Mononuclear cell (primary cell): Measurements from ENCODE around the gene CUBN. TPM values are rescaled to one million over a fixed set of nuclear protein-coding genes. Genes with fewer than 3 reads are reported as not detected.
A peak's percentile ranks its signal among the peaks of the same experiment; 100 is the strongest.

Experiments
- H3K27me3 ChIP-seq: 2 replicates; pipeline ENCODE4 v1.6.0; 2011; ENCODE audit warnings: low read length, control low read depth; ENCODE audit not compliant: insufficient read depth
- H3K4me1 ChIP-seq: 2 replicates; pipeline ENCODE4 v1.5.1; 2011; ENCODE audit warnings: mild to moderate bottlenecking, low read length, control low read depth; ENCODE audit not compliant: insufficient read depth
- H3K4me3 ChIP-seq: 2 replicates; pipeline ENCODE4 v1.5.1; 2011; ENCODE audit warnings: mild to moderate bottlenecking, low read length, moderate library complexity
- H3K9me3 ChIP-seq: 2 replicates; pipeline ENCODE4 v1.5.1; 2011; ENCODE audit warnings: low read depth, mild to moderate bottlenecking, control low read depth, low read length
- total RNA-seq: library from RNA; depleted of rRNA; stranded (reverse); fragments of >200 nt; gene quantifications from one replicate; pipeline ENCODE4 v1.2.3, GENCODE V29; 2012

Gene CUBN
- total RNA-seq, 1 donor: 6.8 TPM

DNA sequence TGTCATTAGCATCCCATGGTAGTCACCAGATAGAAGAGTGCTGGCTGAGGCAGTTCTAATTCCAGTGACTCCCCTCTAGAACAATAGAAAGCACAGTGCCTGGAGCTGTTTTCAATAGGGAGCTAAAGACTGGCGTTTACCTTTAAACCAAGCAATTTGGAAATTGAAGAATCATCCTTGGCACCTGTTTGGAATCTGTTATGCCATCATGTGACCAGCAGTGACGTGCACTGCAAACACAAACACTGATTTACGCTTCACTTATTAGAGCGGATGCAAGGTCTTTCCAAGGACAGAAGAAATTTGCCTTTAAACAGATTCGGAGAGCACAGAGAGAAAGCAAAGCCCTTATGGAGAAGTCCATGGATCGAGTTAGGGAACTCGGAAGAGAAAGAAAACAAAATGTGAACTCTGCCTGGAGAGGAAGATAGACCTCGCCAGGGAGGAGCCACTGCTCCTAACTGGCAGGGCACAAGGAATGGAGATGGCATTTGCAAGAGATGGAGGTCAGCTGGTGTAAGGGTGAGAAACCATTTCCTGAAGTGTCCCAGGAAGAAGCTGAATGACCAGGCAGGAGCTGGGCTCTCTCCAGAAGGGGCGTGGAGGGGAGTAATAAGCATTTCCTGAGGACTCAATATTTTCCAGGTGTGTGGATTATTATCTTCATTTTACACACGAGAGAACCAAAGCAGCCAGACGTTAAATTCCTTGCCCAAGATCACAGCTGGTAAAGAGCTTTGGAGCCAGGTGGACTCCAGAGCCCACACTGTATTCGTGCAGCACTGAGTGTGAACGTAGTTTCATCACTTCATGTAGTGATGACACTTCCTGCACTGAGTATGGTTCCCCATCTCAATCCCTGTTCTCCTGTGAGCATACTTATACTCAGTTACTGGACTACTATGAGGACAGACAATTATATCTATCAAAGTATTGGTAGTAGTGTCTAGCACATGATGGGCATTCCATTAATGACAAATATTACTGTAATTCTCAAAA, 97.7 kb downstream of the CUBN start:
- H3K4me3 ChIP-seq: no peak overlapping the region
- H3K4me1 ChIP-seq: peaks cover 52% of the 10 kb centered on the region
- H3K27me3 ChIP-seq: no peaks in the 10 kb centered on the region
- H3K9me3 ChIP-seq: no peaks in the 10 kb centered on the region

GRCh38 chr10:17029581-17030271, 99.9 kb downstream of the CUBN start:
- Histone ChIP-seq H3K4me1 (peaks cover 72% of the 10 kb centered on the region), H3K4me3 (peak overlapping the region; percentile 15), H3K9me3 (no peaks in the 10 kb centered on the region), H3K27me3 (no peaks in the 10 kb centered on the region)

DNA sequence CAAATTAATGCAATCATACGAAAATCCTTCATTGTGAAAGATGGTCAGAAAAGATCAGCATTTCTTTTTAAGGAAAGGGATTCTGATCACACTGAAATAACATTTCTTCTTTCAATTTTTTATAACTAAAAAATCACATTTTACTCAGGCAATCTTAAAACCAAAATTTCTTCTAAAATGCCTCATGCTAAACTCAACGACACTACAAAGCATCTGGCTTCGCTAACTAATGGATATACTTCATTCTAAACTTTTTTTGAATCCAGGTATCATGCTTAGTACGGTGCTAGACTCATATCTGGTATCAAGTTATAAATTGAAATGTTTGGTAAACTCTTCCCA, 100.4 kb downstream of the CUBN start:
- peaks cover 77% of the 10 kb centered on the region for H3K4me1 ChIP-seq
- no peaks in the 10 kb centered on the region for H3K9me3 ChIP-seq
- no peak overlapping the region for H3K4me3 ChIP-seq
- no peaks in the 10 kb centered on the region for H3K27me3 ChIP-seq

DNA sequence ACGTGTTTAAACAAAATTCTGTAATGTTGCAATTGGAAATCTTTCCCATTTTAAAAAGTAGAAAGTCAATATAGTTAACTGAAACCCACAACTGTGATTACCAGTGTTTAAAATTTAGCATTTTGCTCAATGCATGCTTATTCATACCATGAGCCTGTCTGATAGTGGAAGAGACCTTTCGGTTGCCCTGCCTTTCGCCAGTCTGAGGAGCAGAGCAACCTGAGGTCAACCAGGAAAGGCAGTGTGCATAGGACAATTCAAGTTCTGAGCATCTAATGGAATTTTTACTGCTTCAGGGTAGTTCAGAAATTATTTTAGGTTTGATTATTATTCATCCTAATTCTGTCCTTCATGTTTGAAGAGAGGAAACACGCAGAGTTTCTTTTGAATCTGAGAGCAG, 100.8 kb downstream of the CUBN start:
- Histone ChIP-seq H3K4me3 (no peak overlapping the region), H3K4me1 (peaks cover 79% of the 10 kb centered on the region), H3K27me3 (no peaks in the 10 kb centered on the region), H3K9me3 (no peaks in the 10 kb centered on the region)

GRCh38 chr10:17026686-17027485, 102.7 kb downstream of the CUBN start:
- Histone ChIP-seq H3K27me3 (no peaks in the 10 kb centered on the region), H3K9me3 (no peaks in the 10 kb centered on the region), H3K4me3 (no peak overlapping the region), H3K4me1 (peaks cover 70% of the 10 kb centered on the region)

DNA sequence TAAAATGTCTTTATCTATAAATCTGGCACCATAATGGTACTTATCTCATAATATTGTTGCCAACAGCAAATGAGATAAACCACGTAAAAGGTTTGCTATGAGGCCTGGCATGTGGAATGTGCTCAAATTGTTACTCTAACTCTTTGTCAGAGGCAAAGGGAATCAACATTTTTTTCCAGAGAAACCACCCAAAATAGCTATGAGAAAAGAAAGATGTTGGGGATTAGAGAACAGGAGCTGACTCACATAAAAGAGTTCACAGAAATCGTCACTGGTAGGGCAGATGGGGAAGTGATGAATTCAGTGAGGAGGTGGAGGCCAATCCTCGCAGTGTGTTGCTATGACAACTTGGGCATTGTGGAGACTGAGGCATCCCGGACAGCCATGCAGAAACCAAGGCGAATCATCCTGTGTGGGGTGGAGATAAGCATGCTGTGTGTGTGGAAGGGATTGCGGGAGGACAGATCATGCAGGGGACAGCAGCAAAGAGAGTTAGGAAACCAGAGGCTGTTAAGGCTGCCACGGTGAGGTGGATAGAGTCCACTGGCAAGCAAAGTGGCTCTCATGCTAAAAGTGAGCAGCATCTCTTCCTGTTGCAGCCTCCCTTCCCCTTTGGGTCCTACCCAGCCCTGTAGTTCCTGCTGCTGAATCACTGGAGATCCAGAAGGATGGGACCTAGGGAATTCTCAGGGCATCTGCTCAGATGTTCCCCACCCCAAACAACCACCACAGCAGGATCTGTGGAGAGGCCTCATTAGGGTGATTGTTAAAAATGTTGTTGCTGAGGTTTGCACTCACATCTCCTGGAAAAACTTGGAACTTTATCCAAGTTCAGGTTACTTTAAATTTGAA, 103.9 kb downstream of the CUBN start:
- no peaks in the 10 kb centered on the region for H3K9me3 ChIP-seq
- H3K4me1 ChIP-seq: peaks cover 64% of the 10 kb centered on the region
- no peaks in the 10 kb centered on the region for H3K27me3 ChIP-seq
- no peak overlapping the region for H3K4me3 ChIP-seq

DNA sequence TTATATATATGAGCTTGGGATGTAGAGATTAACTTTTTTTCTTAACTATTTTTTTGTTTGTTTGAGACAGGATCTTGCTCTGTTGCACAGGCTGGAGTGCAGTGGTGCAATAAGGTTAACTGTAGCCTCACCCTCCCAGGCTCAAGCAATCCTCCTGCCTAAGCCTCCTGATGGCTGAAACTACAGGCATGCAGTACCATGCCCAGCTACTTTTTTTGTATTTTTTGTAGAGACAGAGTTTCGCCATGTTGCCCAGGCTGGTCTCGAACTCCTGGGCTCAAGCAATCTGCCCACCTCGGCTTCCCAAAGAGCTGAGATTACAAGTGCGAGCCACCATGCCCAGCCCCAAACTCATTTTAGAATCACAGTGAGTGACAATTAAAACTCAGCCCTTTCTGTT, 105.2 kb downstream of the CUBN start:
- H3K9me3 ChIP-seq: no peaks in the 10 kb centered on the region
- H3K27me3 ChIP-seq: no peaks in the 10 kb centered on the region
- H3K4me3 ChIP-seq: no peak overlapping the region
- H3K4me1 ChIP-seq: peaks cover 56% of the 10 kb centered on the region

DNA sequence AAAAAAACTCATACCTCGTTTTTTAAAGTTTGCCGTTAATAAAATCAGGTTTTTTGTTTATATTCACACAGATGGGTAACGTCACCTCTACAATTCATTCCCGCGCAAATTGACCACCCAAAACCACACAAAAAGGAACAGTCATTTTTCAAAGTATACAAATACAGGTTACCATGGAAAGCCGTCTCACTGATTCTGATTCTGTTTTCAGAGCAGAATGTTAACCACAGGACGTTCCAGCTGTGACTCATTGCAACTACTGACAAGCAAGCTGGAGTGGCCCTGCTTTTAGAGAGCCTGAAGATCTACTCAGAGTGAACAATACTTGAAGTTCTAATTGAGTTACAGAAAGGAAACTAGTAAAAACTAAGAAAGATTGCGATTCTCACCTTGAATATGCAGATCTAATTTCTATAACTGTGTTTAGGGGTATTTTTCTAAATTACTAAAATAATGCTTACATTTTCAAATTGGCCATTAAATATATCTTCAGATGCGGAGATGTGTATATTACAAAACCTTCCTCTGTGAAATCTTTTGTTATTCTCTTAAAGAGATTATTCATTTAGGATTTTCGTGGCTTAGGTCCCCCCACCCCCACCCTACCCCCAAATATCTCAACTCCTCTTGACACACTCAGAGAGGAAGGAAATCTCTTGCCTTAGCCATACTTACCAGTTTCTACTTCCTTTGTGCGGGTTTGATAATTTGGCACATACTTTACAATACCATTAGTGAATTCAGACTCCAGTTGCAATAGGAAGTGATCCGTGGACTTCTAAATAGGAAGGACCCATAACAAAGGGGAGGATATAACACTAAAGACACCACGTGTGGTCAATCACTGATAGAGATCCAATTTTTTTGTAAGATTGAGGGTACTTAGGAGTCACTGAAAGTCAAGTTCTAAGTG, 106.0 kb downstream of the CUBN start:
- Histone ChIP-seq H3K27me3 (no peaks in the 10 kb centered on the region), H3K4me3 (no peak overlapping the region), H3K4me1 (peaks cover 48% of the 10 kb centered on the region), H3K9me3 (no peaks in the 10 kb centered on the region)

GRCh38 chr10:17022896-17023295, 106.7 kb downstream of the CUBN start:
- H3K27me3 ChIP-seq: no peaks in the 10 kb centered on the region
- no peaks in the 10 kb centered on the region for H3K9me3 ChIP-seq
- H3K4me3 ChIP-seq: no peak overlapping the region
- peaks cover 42% of the 10 kb centered on the region for H3K4me1 ChIP-seq

- Histone ChIP-seq H3K4me3 (no peak overlapping the region), H3K9me3 (no peaks in the 10 kb centered on the region), H3K27me3 (no peaks in the 10 kb centered on the region), H3K4me1 (peaks cover 42% of the 10 kb centered on the region)
Observed at GRCh38 chr10:17022466-17022825, 107.2 kb downstream of the CUBN start.

- no peaks in the 10 kb centered on the region for H3K9me3 ChIP-seq
- peaks cover 39% of the 10 kb centered on the region for H3K4me1 ChIP-seq
- H3K27me3 ChIP-seq: no peaks in the 10 kb centered on the region
- no peak overlapping the region for H3K4me3 ChIP-seq
Observed at GRCh38 chr10:17021656-17022465, 107.8 kb downstream of the CUBN start.

DNA sequence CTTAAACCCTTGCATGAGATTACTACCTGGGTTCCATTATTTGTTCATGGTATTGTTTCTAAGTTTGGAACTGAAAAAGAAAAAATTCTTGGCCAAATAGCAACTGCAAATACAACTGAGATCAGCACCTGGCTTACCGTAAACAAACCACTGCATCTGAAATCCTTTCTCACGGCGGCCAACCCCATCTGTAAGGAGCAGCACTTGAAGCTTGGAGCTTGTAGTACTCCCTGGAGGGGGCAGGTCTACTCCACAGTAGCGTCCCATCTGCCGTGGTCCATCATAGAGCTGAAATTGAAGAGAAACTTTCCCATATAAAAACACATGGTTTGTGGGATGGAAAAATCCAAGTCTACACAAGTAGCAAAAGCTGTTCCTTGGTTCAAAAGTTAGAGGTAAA, 109.9 kb downstream of the CUBN start:
- no peak overlapping the region for H3K4me3 ChIP-seq
- peaks cover 19% of the 10 kb centered on the region for H3K4me1 ChIP-seq
- H3K9me3 ChIP-seq: no peaks in the 10 kb centered on the region
- H3K27me3 ChIP-seq: no peaks in the 10 kb centered on the region
